GM18511 (cell line): ENCODE data around the gene MPND.

ENCODE experiments used
- ATAC-seq: cut with Tn5 transposase; IDR thresholded peaks from one replicate; pipeline ENCODE4 v1.9.1; 2021; ENCODE audit warnings: mild to moderate bottlenecking, moderate library complexity; ENCODE audit not compliant: unreplicated experiment

MPND gene

DNA sequence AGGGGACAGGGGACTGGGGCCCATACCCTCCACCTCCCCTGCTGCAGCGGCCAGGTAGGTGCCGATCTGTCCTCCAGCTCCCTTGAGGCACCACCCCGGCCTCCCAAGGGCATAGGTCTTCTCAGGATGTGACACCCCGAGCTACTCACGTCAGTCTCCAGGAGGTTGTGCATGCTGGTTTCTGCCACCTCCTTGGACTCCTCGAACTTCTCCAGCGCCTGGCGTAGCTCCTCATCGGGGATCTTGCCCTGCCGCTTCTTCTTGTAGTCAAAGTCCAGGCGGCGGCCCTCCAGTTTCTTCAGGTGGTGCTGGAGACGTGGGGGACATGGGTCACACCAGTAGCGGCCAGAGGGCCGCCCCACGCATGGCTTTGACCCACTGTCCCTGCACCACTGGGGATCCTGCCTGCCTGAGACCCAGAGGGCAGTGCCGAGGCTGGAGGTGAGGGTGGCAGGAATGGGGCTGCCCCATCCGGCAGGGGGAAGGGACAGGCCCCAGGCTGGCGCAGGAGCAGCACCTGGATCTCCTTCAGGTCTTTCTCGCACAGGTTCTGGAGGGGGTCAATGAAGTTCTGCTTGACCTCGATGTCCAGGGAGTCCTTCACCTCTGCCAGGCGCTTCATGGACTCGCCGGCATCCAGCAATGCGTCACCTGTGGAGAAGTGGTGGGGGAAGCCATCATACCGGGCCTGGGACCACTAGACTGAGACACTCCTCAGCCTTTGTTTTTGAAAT lies 20.4 kb downstream of the MPND start:
- ATAC-seq, result no peak

DNA sequence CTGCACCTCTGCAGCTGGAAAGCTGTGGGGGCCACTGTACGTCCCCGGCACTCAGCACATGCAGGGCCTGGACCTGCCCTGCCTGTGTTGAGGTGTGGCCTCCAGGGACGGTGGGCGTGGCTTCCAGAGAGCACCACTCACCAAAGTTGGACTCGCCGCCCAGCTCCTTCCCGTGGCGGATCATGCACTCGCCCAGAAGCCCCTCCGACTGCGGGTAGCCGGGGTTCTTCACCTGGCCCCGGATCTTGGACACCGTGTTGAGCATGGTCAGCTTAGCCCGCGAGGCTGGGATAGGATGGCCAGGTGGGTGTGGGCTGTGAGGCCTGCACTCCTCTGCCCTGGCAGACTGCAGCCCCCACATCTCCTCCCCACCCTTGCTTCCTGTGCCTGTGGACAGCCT lies 22.0 kb downstream of the MPND start:
- no peak for ATAC-seq

DNA sequence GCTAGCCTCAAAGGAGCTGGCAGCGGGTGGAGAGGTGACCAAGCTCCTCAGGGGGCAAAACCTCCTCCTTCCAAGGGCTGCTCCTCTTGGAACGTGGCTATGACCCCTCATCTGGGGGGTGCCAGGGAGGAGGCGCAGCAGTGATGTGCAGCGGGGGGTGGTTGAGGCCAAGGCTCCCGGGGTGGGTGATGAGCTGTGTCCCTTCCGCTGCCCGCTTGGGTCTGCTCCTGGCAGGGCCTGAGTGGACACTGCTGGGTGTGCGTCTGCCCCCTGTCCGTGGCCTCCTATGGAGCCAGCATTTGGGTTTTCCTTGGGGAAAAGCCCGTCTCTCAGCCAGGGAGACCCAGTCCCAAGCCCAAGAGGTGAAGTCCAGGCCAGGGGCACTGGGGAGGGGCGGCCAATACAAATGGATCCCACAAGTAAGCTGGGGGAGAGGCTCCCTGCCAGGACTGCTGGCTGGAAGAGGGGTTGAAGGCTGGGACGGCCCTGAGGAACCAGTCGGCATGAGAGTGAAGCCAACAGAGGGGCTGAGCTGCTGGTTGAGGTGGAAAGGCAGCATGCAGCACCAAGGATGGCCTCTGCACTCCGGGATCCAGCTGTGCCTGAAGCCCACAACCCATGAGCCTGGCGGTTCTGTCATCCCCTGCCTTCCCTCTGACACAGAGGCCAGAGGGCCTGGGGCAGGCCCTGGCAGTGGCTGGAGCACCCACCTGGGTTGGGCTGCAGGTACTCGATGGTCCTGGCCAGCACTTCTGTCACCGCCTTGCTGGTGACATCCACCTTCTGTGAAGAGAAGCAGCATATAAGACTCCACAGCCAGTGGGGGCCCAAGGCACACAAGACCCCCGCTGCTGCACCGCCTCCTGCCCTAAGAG lies 22.7 kb downstream of the MPND start:
- ATAC-seq, result no peak

DNA sequence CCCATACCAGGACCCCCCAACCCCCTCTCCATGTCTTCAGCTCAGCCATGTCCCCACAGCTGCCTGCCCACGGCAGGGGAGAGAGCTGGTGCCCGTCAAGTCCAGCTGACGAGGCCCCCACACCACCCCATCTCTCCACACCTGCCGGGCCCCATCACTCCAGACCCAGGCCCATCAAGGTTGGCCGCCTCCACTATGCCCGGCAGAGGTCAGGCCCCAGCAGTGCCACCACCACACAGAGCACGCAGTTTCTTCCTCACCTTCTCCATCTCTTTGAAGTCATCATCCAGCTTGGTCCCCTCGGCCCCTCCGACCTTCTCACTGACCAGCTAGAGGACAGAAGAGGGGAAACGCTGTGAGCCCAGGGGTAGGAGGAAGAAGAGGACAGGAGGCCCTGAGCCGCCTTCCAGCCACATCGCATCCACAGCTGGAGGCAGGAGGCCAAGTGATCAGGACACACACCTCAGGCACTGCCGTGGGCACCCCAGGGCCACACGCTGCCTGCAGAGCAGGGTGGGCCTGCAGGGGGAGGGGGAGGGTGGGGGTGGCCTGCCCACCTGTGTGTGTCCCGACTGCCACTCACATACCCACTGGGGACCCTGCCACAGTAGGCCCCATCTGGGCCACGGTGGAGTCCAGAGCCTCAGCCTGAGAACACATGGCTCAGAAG lies 23.4 kb downstream of the MPND start:
- no peak for ATAC-seq

DNA sequence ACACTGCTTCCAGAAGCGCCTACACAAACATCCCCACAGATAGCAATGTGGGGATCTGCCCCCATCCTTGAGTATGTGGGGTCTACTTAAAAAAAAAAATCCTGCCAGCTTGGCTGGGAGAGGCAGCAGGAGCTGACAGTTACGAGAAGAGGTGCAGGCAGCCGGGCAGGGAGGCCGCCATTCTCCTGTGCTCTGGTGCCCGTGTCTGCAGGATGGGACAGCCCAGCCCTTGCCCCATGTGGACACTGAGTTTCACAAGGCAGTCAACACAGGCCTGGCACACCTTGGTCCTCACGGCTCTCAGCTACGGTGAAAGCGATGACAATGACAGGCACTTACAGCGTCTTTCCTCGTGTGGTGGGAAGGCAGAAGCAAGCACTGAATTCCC lies 24.0 kb downstream of the MPND start:
- ATAC-seq, result no peak

DNA sequence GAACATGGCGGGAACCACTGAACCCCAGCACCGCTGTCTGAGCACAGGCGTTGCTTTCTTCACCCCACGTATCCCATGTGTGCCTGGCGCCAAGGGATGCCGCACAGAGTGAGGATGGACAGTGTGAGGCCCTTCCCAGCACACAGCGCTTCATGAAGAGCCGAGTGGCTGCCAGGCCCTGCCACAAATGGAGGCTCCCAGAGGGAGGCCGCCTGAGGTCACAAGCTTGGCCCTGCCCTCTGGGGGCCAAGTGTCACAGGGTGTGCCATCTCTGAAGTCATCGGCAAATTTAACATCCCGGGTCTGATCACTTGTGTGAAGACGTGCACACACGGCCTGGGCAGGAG lies 24.4 kb downstream of the MPND start:
- no peak for ATAC-seq

DNA sequence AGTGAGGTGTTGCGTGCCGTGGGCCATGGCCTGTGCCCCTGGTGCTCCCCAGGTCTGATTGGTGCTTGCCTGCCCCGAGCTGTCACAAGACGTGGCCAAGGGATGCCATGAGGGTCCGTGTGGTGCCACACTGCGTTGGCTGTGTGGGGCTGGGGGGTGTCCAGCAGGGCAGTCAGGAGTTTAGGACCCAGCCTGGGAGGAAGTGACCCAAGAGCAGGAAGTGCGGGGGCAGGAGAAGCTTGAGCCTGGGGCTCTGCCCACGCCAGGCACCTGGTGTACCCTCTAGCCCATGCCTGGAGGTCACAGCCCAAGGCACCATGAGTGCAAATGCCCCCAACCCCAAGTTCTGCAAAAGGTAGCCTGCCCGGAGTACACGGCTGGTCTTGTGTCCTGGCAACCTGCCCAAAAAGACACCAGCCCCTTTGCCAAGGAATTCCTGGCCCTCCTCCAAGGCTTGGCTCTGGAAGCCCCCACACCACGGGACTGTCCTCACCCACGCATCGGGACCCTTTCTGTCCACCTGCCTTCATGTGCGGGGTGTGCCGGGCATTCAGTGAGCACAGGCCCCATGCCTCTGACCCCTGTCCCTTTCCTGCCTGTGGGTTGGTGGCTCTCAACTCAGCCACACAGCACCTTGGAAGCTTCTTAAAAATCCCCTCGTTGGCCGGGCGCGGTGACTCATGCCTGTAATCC lies 24.9 kb downstream of the MPND start:
- peak; percentile 12 for ATAC-seq

DNA sequence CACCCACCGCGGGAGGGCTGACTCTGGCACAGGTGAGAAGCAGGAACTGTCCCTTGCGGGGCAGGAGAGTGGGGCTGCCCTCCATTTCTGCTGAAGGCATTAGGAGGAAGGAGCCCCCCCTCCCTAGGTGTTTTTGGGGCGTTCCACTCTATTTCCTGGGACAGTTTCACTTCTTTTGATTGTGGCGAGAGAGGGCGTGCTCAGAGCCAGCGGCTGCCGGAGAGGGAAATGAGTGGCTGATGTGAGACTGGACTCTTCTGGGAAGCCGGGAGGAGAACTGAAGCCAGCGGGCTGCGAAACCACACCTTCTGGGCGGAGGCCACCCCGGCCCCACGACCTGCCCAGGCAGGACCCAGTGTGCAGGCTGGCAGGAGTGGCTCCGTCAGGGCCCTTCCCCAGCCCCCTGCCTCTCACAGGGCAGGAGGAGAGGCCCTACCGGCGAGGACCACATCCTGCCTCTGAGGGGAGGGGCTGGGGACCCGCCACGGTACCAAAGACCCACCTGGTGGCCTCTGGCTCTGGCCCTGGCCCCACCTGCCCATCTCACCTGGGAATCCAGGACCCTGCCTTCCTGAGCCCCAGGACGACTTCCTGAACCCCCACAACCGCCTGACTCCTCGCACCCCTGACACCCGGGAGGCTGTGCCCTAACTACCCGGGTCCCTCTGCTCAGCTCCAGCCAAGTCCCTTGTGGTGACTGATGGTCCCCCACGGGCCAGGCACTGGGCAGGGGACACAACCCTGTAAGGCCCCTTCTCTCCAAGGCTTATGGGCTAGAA lies 25.9 kb downstream of the MPND start:
- peak; percentile 61 for ATAC-seq

DNA sequence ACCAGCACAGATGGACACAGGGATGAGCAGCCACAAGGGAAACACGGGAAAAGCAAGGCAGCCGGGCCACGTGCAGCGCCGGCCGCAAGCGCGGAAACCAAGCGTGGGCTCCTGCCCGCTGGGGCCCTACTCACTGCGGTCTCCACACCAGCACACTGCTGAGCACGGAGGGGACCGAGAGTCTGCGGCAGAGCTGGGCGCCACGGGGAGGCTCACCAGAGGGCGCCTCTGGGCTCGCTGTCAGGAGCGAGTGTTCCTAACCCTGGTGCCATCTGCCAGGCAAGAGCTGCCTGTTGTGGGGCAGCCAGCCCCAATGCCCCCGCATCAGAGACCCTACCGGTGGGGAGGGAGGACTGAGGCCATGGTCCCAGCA lies 26.5 kb downstream of the MPND start:
- ATAC-seq, result peak; percentile 42

DNA sequence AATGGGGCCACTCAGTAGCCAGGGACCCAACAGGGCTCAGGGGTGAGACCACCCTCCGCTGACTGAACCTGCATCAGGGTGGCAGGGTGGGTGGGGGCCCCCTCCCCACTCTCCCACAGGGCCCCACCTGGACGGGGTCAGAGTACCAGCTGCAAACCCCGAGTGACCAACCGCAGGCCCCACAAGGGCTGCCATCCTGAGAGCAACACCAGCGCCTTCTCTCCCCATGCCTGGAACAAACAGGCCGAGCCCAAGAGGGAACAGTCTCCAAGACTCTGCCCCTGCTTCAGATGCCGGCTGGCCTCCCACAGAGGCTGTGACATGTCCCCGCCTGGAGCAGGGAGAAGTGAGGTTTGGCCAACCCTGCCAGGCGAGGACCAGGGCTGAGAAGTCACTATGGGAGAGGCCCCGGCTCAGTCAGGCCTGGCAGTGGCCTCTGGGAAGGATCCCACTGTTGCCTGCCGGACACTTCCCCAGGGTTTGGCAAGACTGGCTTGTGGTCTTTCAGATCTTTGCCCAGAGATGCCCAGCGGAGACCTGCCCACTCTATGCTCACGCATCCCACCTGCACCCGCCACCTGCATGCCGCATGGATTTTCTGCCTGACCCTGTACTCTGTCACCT lies 27.2 kb downstream of the MPND start:
- ATAC-seq, result no peak

DNA sequence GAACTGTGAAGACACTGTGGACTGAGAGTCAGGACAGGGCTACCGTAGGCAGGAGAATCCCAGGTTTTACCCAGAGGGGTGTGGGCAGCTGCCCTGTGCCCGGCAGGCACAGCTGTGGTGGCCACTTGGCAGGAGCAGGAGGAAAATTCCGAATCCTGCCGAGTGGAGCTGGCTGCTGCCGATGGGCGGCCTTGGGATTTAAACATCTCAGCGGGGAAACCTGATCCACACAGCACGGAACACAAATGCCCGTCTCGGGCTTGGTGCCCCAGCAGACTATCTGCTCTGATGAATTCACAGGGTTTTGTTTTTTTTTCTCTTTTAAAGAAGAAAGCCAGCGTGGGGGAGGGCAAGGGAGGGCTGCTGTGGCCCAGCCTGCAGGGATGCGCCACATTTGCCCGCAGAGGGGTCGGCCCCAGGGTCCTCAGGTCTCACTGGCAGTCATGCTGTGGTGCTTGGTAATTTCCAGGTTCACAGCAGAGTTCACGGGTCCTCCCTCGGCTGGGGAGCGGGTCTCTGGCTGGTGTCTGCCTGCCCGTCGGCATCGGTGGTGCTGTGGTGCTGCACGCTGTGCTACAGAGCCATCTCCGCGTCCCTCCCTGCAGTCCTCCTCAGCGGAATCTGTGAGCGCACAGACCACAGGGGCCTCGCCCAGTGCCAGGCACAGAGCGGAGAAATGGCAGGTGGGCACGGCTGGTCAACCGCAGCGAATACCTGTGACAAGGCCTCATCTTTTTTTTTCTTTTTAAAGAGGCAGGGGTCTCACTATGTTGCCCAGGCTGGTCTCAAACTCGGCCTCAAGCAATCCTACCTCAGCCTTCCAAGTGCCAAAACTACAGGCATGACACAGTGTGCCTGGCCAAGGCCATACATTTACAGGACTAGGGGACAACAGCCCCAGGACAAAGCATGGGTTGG lies 28.1 kb downstream of the MPND start:
- ATAC-seq, result no peak

DNA sequence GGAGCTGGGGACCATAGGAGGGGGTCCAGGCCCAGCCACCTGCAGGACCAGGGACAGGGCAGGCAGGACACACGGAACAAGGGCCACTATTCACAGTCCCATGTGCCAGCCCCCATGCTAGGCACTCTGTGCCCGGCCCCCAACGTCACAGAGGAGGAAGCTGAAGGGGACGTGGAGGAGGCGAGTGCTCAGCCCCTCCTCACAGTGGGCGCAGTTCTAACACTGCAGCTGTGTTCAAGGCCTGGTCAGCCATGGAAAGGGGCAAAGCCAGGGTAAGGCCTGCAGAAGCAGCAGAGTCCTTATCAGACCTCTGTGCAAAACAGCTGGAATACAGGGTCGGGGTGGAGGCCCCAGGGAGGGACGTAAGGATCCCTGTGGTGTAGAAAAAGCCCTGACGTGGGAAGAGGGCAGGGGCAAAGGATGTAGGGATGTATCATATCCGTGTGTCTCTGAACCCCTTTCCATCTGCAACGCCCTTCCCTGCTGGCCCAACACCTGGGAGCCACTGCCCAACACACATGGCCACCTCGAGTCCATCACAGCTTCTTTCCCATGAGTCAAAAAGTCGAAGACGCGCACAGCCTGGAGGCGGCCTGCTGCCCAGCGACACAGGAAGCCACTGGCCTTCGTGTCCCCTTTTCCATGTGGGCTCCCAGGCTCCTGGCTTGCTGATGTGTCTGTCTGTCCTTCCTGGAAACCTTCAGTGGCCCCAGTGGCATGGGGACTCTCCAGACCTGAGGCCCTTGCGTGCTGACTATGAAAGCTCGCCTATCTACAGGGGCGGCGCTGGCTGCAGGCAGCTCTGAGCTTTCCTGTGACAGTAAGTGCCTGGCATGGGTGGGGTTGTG lies 29.0 kb downstream of the MPND start:
- no peak for ATAC-seq

DNA sequence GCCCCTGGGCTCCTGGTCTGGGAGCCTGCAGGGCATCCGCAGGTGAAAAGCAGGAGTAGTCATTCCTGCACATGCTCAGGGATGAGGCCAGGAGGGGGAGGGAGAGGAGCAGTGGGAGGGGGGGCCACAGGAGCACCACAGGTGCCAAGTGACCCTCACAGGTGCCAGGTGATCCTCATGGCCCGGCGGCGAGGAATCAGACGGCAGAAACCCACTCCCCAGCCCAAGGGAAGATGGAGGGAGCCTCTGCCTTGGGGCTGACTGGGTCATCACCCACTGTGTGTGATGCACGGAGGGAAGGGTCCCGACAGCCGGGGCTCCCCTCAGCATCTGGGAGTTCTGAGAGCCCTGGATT lies 29.6 kb downstream of the MPND start:
- no peak for ATAC-seq

DNA sequence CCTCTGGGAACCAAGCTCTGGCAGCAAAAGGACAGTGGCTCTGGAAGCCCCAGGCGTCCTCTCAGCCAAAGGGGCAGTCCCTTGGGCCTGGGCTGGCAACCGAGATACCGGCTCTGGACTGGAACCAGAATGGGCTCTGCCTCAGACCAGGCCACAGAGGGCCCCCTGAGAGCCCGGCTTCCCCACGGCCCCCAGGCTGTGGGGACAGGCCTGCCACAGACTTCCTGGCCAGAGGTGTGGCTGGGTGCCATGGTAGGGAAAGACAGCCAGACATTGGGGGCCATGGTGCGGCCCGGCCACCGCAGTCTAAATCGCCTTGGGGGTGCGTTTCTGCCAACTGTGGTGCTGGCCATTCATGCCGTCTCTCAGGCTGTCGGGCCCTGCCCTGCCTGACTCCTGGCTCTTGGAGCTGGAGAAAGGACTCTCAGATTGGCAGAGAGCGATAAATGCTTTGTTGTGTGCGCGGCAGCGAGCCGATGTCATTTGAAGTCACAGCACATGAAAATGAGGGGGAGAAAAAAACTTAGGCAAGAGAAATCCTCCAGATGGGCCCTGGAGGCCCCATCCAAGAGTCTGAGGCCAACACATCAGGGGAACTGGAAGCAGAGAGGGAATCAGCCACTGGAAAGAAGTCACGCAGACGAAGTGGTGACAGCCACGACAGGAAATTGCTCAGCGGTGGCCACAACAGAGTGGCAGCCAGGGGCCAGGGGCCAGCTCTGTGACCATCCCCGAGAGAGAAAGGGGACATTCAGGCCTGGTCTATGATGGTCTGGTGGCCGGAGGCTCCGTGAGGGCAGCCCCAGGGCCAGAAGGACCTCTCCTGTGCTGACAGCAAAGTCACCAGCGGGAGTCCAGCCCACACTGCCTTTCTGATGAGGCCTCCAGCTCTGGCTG lies 30.5 kb downstream of the MPND start:
- ATAC-seq, result no peak

DNA sequence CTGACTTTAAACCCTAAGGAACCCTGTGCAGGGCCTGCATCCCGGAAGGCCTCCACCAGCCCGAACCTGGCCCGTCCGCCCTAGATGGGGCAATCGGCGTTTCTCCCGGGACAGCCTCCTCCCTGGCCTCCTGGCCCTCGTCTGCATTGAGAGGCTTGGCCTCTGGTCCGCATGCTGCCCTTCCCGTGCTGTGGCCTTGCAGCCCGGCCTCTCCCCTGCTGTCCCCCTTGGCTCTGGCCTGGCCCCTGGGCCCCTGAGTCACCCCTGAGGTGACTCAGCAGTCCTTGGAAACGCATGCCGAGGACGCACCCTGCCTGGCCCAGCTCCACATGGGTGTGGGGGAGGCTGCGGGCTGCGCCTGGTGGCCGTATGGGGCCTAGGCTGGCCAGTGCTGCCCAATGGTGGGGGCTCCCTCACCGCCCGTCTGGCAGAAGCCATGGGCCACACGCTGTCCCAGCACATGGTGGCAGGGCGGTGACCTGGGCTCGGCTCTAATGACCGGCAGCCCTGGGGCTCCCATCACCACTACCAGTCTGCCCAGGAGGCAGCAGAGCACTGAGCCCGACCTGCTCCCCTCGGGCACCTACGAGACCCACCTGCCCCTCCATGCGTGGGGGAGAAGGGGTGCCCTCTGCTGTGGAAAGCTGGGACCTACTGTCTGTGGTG lies 31.3 kb downstream of the MPND start:
- no peak for ATAC-seq

DNA sequence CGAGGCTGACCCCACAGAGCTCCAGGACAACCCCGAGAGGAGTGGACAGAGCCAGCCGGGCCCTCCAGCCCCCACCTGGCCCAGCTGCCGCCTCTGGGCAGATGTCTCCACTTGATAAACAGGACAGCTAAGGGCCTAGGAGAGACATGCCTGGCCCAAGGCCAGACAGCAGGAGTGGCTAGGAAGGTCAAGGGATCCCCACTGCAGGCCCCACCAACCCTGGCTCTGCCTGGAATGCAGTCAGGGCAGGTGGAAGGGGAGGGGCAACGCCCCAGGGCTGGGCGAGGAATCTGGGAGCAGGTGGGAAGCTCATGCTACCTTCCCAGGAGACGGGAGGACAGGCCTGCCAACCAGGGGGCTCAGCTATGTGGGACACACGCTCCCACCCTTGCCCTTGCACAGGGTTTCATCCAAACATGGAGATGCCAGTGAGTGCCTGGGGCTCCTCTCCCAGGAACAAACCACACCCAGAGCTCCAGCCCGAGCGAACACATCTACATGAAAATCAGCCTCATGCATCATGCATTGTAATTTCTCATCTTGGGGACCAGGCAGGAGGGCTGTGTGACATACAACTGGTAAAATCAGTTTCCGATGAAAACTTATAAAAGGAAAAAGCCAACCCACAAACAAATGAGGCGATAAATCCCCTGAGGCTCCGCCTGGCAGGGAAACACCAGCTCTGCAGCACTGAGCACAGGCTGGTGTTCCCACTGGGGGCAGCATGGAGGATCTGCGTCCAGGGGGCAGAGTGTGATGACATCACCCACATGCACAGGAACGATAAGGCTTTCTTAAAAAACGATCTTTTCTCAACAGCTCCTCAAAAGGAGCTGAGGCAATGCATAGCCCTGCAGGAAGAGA lies 32.0 kb downstream of the MPND start:
- no peak for ATAC-seq
